Measurements from ENCODE around the gene CASTOR1. TPM values are rescaled to one million over a fixed set of nuclear protein-coding genes. Genes with fewer than 3 reads are reported as not detected.

CASTOR1 gene
- polyA plus RNA-seq, 1 experiment, result 12.0 TPM

DNA sequence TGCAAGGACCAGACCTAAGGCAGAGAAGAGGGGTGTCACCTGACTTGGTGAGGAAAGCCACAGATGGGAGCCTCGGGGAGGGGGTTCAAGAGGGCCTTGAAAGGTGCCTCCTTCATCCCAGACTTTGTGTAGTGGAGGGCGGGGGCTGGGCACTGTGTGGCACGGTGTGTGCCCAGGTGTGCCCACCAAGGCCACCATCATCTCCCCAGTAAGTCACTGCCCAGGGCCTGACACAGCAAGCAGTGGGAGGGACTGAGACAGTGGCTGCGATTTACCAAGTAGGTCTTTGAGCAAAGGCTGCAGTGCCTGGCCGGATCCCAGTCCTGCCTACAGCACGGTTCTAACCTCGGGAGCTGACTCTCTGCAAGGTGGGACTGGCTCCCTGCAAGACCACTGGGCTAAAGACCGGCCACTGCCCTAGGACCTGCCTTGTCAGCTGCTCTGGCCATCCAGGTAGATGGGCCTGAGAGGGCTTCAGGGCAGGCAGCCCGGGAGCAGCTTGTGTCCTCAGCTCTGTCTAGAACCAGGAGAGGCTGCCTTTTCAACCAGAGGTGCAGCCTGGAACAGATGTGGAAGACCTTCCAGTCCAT, 24.1 kb downstream of the CASTOR1 start:
- Histone ChIP-seq H3K27me3 (ENCODE audit: control insufficient read depth, insufficient read depth, low read length) (no peaks in the 10 kb centered on the region), H3K27ac (ENCODE audit: low read depth, low read length) (no peak overlapping the region), H3K9me3 (ENCODE audit: control insufficient read depth, insufficient read depth, low read length) (no peaks in the 10 kb centered on the region; the same call in 1 of the 2 replicates), H3K4me3 (ENCODE audit: low read depth, low read length) (no peak overlapping the region)
- no peak for DNase-seq (ENCODE audit: low read depth, low spot score)
- TF ChIP-seq, protein P1, sequence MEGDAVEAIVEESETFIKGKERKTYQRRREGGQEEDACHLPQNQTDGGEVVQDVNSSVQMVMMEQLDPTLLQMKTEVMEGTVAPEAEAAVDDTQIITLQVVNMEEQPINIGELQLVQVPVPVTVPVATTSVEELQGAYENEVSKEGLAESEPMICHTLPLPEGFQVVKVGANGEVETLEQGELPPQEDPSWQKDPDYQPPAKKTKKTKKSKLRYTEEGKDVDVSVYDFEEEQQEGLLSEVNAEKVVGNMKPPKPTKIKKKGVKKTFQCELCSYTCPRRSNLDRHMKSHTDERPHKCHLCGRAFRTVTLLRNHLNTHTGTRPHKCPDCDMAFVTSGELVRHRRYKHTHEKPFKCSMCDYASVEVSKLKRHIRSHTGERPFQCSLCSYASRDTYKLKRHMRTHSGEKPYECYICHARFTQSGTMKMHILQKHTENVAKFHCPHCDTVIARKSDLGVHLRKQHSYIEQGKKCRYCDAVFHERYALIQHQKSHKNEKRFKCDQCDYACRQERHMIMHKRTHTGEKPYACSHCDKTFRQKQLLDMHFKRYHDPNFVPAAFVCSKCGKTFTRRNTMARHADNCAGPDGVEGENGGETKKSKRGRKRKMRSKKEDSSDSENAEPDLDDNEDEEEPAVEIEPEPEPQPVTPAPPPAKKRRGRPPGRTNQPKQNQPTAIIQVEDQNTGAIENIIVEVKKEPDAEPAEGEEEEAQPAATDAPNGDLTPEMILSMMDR (IDR thresholded peaks at IDR 0.05; ENCODE audit: low read depth, low read length), result no peak
- ChIA-PET POLR2A (interaction anchor here (0.6 kb wide), 1 partner anchor 47 kb away, joined by 3 read pairs; no protein-coding TSS in a partner anchor), CTCF (interaction anchor here (0.7 to 2.4 kb wide), 3 partner anchors 12 to 122 kb away, joined by 4 to 19 read pairs (median 4); partner anchors contain the start of gene RNF215)

- POLR2A ChIA-PET, result interaction anchor here (1.2 kb wide), 1 partner anchor 93 kb away, joined by 3 read pairs; the partner anchor contains the start of genes CCDC157 and SF3A1
- TF ChIP-seq, protein P1 (IDR thresholded peaks at IDR 0.05; ENCODE audit: low read depth, low read length), result no peak
- Histone ChIP-seq H3K27me3 (ENCODE audit: control insufficient read depth, insufficient read depth, low read length) (no peaks in the 10 kb centered on the region), H3K9me3 (ENCODE audit: control insufficient read depth, insufficient read depth, low read length) (no peaks in the 10 kb centered on the region; the same call in 1 of the 2 replicates), H3K4me3 (ENCODE audit: low read depth, low read length) (no peak overlapping the region), H3K27ac (ENCODE audit: low read depth, low read length) (no peak overlapping the region)
- CTCF ChIA-PET, result interaction anchor here (0.6 to 2.4 kb wide), 9 partner anchors 13 to 317 kb away, joined by 3 to 19 read pairs (median 4); partner anchors contain the start of gene RNF215
- no peak for DNase-seq (ENCODE audit: low read depth, low spot score)
Measured at GRCh38 chr22:30263883-30264282, 25.4 kb downstream of the CASTOR1 start.

DNA sequence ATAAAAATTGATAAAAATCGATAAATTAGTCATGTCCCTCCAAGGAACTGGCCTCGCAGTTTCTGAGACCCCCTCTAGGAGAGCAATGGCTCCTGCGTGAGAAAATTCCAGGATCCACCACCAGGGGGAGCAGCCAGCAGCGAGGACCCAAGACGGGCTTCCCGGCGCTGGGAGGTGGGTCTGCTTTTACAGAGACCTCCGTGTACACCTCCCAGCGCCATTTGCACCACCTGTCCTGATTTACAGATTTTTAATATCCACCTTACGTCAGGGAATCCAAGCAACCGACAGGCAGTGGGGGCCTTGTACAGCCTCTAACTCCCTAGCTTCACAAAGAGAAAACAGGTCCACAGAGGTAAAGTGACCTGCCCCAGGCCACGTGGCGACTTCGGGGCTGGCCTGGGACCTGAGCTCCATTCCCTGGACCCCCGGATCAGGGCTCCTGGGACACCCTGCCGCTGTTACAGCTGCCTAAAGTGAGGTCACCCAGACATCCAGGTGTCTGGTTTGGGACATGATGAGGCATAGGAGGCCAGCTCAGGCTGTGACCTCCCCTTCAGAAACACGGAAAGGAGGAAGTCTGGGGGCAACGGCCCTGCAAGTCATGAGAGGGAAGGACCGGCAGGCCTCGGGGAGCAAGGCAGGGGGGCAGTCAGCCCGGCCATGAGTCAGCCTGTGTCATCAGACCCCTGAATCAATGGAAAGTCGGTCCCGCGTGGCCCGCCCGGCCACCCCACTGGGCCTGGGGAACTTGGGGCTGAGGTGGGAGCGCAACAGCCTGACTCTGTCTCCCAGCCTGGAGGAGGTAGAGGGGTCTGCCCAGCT, 26.2 kb downstream of the CASTOR1 start:
- Histone ChIP-seq H3K27ac (ENCODE audit: low read depth, low read length) (no peak overlapping the region), H3K9me3 (ENCODE audit: control insufficient read depth, insufficient read depth, low read length) (no peaks in the 10 kb centered on the region; the same call in 1 of the 2 replicates), H3K27me3 (ENCODE audit: control insufficient read depth, insufficient read depth, low read length) (no peaks in the 10 kb centered on the region), H3K4me3 (ENCODE audit: low read depth, low read length) (peak overlapping the region; percentile 32)
- POLR2A ChIA-PET, result interaction anchor here (1.2 kb wide), 1 partner anchor 94 kb away, joined by 3 read pairs; the partner anchor contains the start of genes CCDC157 and SF3A1
- CTCF ChIA-PET, result interaction anchor here (0.6 to 2.4 kb wide), 19 partner anchors 12 to 490 kb away, joined by 3 to 19 read pairs (median 4); partner anchors contain the start of gene RNF215
- TF ChIP-seq, protein P1 (IDR thresholded peaks at IDR 0.05; ENCODE audit: low read depth, low read length), result peak; percentile 97
- DNase-seq (ENCODE audit: low read depth, low spot score), result no peak

- Histone ChIP-seq H3K4me3 (ENCODE audit: low read depth, low read length) (no peak overlapping the region), H3K27ac (ENCODE audit: low read depth, low read length) (no peak overlapping the region), H3K27me3 (ENCODE audit: control insufficient read depth, insufficient read depth, low read length) (no peaks in the 10 kb centered on the region), H3K9me3 (ENCODE audit: control insufficient read depth, insufficient read depth, low read length) (no peaks in the 10 kb centered on the region; the same call in 1 of the 2 replicates)
- POLR2A ChIA-PET, result no interaction called here
- TF ChIP-seq, protein P1 (IDR thresholded peaks at IDR 0.05; ENCODE audit: low read depth, low read length), result no peak
- CTCF ChIA-PET, result interaction anchor here (1.8 to 2.3 kb wide), 3 partner anchors 16 to 154 kb away, joined by 6 to 13 read pairs (median 12); partner anchors contain the start of gene RNF215
- no peak for DNase-seq (ENCODE audit: low read depth, low spot score)
Measured at GRCh38 chr22:30262112-30262511, 27.2 kb downstream of the CASTOR1 start.
